ENCODE data around the gene MTMR10. TPM values are rescaled to one million over a fixed set of nuclear protein-coding genes. Genes with fewer than 3 reads are reported as not detected.

MTMR10 gene
- total RNA-seq, 2 experiments from 2014 or later = 41.2 to 42.0 TPM

DNA sequence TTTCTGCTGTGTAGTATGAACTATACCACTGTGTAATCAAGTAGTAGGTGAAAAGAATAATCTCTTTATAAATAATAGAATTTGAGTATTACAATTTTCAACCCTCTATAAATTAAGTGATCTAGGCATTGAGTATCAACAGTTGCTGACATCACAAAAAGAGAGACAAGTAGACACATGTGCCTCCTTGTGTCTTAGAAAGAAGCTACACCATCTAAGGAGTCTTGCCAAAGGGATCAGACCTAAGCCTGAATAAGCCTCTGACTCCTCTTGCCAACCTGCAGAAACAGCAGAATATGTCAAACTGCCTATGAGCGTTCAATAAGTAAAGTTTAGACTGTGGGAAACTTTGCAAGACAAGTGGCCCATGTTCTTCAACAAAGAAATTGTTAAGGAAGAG lies 5.8 kb upstream of the MTMR10 start:
- intact Hi-C loops (cut with DNase I, micrococcal nuclease) = loop anchor here in 1 of 2 experiments (10.0 kb wide), 1 partner anchor 878 kb away; the partner anchor contains the start of gene OTUD7A

DNA sequence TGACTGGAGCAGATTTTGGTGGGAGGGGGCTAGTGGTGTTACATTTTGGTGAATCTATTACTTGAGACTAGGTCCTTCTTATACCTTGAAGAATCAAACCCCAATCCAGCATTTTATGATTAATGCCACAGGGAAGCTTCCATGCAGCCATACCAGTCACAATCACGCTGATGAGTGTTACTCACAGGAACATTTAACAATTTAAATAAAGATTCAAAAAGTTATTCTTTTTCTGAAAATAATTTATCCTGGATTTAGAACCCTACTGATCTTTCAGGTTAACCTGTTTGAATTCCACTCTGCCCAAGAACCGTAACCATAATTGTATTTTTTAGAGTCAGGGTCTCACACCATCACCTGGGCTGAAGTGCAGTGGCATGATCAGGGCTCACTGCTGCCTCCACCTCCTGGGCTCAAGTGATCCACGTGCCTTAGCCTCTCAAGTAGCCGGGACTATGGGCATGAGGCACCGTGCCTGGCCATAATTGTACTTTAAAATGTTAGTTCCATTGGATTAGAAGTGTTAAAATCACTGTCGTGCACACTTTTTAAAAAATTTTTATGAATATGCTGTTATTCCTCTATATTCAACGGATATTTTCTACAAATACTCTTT lies 929 bp upstream of the MTMR10 start:
- Mint-ChIP-seq H3K36me3 (ENCODE audit: low read depth) (peaks cover 19% of the 10 kb centered on the region), H3K4me1 (ENCODE audit: low read depth) (peaks cover 26% of the 10 kb centered on the region), H3K27me3 (no peaks in the 10 kb centered on the region), H3K27ac (peak overlapping the region; percentile 82), H3K9me3 (no peaks in the 10 kb centered on the region), H3K4me3 (peak overlapping the region; percentile 85)
- TF ChIP-seq, protein P1, sequence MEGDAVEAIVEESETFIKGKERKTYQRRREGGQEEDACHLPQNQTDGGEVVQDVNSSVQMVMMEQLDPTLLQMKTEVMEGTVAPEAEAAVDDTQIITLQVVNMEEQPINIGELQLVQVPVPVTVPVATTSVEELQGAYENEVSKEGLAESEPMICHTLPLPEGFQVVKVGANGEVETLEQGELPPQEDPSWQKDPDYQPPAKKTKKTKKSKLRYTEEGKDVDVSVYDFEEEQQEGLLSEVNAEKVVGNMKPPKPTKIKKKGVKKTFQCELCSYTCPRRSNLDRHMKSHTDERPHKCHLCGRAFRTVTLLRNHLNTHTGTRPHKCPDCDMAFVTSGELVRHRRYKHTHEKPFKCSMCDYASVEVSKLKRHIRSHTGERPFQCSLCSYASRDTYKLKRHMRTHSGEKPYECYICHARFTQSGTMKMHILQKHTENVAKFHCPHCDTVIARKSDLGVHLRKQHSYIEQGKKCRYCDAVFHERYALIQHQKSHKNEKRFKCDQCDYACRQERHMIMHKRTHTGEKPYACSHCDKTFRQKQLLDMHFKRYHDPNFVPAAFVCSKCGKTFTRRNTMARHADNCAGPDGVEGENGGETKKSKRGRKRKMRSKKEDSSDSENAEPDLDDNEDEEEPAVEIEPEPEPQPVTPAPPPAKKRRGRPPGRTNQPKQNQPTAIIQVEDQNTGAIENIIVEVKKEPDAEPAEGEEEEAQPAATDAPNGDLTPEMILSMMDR (IDR thresholded peaks at IDR 0.05) = no peak
- peak overlapping the region in 1 of 2 donors; percentile 42 for H3K27ac ChIP-seq (ENCODE audit: low read depth in 1 of 2, low read length in 2 of 2)
- no peaks in the 10 kb centered on the region for H3K36me3 ChIP-seq (ENCODE audit: insufficient read depth, low read length)
- H3K27me3 ChIP-seq (ENCODE audit: control insufficient read depth in 1 of 2, insufficient read depth in 2 of 2, low read length in 2 of 2) = no peaks in the 10 kb centered on the region
- DNase-seq (peak in 1 of 14 experiments; percentile 16), ATAC-seq (ENCODE audit: poor library complexity) (no peak)
- H3K9me3 ChIP-seq (ENCODE audit: control insufficient read depth in 1 of 2, insufficient read depth in 1 of 2, low read length in 2 of 2) = no peaks in the 10 kb centered on the region
- POLR2A ChIA-PET = interaction anchor here (0.7 to 3.0 kb wide), 7 partner anchors 12 to 442 kb away, joined by 3 to 24 read pairs (median 4); no protein-coding TSS in a partner anchor
- intact Hi-C loops (cut with DNase I, micrococcal nuclease) = loop anchor here in 1 of 2 experiments (5.0 to 10.0 kb wide), 3 partner anchors 90 to 882 kb away; partner anchors contain the start of genes FAN1 and OTUD7A
- peaks cover 21% of the 10 kb centered on the region for H3K4me1 ChIP-seq (ENCODE audit: insufficient read depth, low read length)
- CTCF ChIA-PET = no interaction called here
- H3K4me3 ChIP-seq (ENCODE audit: low read length) = peak overlapping the region; percentile 60

More for the DNA sequence above, 5.8 kb upstream of the MTMR10 start:
- Mint-ChIP-seq H3K36me3 (ENCODE audit: low read depth) (peaks cover 3% of the 10 kb centered on the region), H3K9me3 (no peaks in the 10 kb centered on the region), H3K27me3 (peaks cover 8% of the 10 kb centered on the region), H3K4me3 (no peak overlapping the region), H3K4me1 (ENCODE audit: low read depth) (peaks cover 4% of the 10 kb centered on the region), H3K27ac (no peak overlapping the region)
- Histone ChIP-seq H3K27me3 (ENCODE audit: control insufficient read depth in 1 of 2, insufficient read depth in 2 of 2, low read length in 2 of 2) (peaks cover 0 to 7% of the 10 kb centered on the region in 2 experiments), H3K4me1 (ENCODE audit: insufficient read depth, low read length) (peaks cover under 1% of the 10 kb centered on the region), H3K9me3 (ENCODE audit: control insufficient read depth in 1 of 2, insufficient read depth in 1 of 2, low read length in 2 of 2) (peaks cover 0 to 5% of the 10 kb centered on the region in 2 experiments), H3K36me3 (ENCODE audit: insufficient read depth, low read length) (no peaks in the 10 kb centered on the region), H3K27ac (ENCODE audit: low read depth in 1 of 2, low read length in 2 of 2) (no peak overlapping the region), H3K4me3 (ENCODE audit: low read length) (no peak overlapping the region)
- TF ChIP-seq, protein P1 (IDR thresholded peaks at IDR 0.05) = no peak
- ChIA-PET CTCF (no interaction called here), POLR2A (no interaction called here)
- ATAC-seq (ENCODE audit: poor library complexity) (no peak), DNase-seq (no peak)

DNA sequence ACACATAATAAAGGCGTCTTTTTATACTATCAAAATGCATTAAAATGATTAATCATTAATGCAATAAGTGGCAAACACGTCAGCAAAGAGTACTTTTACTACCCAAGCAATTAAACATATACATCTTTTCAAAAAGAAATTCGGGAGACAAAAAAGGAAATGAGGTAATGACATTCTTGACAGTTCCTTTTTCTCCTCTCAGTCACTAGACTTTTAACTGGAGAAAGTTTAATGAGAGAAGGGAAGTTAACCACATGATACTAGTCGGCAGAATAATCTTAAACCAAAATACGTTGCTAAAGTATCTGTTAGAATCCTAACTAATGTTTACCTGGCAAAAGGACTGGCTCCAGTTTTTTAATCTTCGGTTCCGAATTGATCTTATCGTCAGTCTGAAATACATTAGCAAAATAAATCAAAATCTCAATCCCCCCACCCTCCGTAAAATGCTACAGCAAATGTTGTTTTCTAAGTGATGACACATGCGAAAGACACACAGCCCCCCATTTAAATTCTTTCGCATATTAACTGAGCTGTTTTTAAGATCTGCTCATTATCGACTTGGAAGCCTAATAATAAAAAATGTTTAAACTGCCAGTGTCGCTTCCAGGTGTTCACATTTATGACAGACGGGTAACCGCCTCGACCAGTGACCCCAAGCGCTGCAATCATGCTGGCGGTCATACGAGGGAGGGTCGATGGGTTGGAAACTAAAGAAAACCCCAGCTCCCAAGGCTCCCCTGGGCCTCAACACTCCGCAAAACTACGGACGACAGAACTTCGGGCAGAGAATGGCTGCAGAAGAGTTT lies 778 bp downstream of the MTMR10 start:
- Histone ChIP-seq H3K36me3 (ENCODE audit: insufficient read depth, low read length) (peaks cover 7% of the 10 kb centered on the region), H3K27me3 (ENCODE audit: control insufficient read depth in 1 of 2, insufficient read depth in 2 of 2, low read length in 2 of 2) (no peaks in the 10 kb centered on the region), H3K9me3 (ENCODE audit: control insufficient read depth in 1 of 2, insufficient read depth in 1 of 2, low read length in 2 of 2) (no peaks in the 10 kb centered on the region), H3K4me1 (ENCODE audit: insufficient read depth, low read length) (peaks cover 24% of the 10 kb centered on the region), H3K4me3 (ENCODE audit: low read length) (peak overlapping the region; percentile 97), H3K27ac (ENCODE audit: low read depth in 1 of 2, low read length in 2 of 2) (peak overlapping the region; percentile 63)
- H3K27ac Mint-ChIP-seq = peak overlapping the region; percentile 94
- peaks cover 33% of the 10 kb centered on the region for H3K36me3 Mint-ChIP-seq (ENCODE audit: low read depth)
- TF ChIP-seq, protein P1 (IDR thresholded peaks at IDR 0.05) = no peak
- no peaks in the 10 kb centered on the region for H3K27me3 Mint-ChIP-seq
- H3K9me3 Mint-ChIP-seq = no peaks in the 10 kb centered on the region
- peaks cover 39% of the 10 kb centered on the region for H3K4me1 Mint-ChIP-seq (ENCODE audit: low read depth)
- DNase-seq = peak in 2 of 14 experiments; percentile 12 to 13
- ChIA-PET POLR2A (interaction anchor here (0.6 to 3.0 kb wide), 11 partner anchors 10 to 444 kb away, joined by 3 to 24 read pairs (median 3); partner anchors contain the start of gene KLF13), CTCF (no interaction called here)
- ATAC-seq (ENCODE audit: poor library complexity) = no peak
- H3K4me3 Mint-ChIP-seq = peak overlapping the region; percentile 97
- intact Hi-C loops (cut with DNase I, micrococcal nuclease) = loop anchor here in 1 of 2 experiments (5.0 to 10.0 kb wide), 3 partner anchors 88 to 884 kb away; partner anchors contain the start of genes FAN1 and OTUD7A
